ENCODE measurements around the gene NR5A2.

Gene NR5A2

DNA sequence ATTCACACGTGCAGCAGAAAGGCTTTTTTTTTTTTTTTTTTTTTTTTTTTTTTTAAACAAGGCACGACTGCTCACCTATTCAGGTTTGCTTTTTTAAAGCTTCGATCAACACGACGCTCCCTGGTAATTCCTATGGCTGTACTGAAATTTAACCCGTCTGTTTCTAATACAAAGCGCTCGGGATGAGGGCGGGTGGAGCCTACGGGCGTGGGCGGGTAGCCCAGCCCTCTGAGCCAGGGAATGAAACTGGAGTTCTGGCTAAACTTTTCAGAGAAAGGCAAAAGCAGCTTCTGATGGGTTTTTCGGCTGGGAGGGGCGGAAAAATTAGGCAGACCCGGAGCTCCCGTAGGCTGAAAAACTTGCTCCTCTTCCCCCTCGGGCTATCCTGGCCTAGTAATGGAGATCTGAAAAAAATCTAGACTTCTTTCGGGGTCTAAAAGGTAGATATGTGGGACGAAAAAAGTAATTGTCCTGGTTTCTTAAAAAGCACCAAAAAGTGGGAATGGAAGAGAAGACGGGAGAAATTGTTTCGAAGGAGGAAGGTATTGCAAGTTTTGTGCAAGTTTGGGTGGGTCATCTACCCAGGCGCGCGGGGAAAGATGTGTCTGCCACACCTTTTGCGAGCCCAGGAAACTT is 7.4 kb downstream of the NR5A2 start:
- DNase-seq (ENCODE audit: extremely low read depth, low read depth): no peak
- TF ChIP-seq, protein P1, sequence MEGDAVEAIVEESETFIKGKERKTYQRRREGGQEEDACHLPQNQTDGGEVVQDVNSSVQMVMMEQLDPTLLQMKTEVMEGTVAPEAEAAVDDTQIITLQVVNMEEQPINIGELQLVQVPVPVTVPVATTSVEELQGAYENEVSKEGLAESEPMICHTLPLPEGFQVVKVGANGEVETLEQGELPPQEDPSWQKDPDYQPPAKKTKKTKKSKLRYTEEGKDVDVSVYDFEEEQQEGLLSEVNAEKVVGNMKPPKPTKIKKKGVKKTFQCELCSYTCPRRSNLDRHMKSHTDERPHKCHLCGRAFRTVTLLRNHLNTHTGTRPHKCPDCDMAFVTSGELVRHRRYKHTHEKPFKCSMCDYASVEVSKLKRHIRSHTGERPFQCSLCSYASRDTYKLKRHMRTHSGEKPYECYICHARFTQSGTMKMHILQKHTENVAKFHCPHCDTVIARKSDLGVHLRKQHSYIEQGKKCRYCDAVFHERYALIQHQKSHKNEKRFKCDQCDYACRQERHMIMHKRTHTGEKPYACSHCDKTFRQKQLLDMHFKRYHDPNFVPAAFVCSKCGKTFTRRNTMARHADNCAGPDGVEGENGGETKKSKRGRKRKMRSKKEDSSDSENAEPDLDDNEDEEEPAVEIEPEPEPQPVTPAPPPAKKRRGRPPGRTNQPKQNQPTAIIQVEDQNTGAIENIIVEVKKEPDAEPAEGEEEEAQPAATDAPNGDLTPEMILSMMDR (IDR thresholded peaks at IDR 0.05; ENCODE audit: low read depth, low read length, missing control alignments): no peak
- 0 out of 2 replicates have a peak overlapping the region, but pooled peaks have one; percentile 0 for H3K4me3 ChIP-seq (replicated peaks; ENCODE audit: low read depth, low read length)

DNA sequence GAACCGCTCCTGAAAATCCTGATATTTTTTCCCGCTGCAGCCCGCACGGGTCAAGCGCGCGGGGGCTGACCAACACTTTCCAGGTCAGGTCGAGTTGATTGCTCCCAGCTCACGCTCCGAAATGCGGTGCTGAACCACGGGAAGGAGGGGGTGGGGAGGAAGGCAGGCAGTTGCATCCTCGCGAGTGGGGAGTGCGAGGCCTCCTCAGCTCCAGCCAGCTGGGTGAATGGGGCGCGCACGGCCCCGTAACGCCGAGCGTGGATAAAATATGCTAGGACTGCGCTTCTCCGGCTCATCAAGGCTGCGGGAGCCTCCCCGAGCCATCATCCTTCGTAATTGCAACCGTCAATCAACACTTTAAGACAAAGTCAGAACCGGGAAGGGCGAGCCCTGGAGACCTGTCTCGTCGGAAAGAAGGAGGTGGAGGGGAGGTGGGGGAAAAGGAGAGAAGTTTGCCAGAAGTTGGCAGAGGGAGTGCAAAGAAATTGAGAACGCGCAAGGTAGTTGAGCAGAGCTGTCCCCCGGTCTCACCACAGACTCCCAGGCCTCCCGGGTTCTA is 8.0 kb downstream of the NR5A2 start:
- DNase-seq (ENCODE audit: extremely low read depth, low read depth): no peak
- H3K4me3 ChIP-seq (replicated peaks; ENCODE audit: low read depth, low read length): no peak overlapping the region
- TF ChIP-seq, protein P1 (IDR thresholded peaks at IDR 0.05; ENCODE audit: low read depth, low read length, missing control alignments): no peak

DNA sequence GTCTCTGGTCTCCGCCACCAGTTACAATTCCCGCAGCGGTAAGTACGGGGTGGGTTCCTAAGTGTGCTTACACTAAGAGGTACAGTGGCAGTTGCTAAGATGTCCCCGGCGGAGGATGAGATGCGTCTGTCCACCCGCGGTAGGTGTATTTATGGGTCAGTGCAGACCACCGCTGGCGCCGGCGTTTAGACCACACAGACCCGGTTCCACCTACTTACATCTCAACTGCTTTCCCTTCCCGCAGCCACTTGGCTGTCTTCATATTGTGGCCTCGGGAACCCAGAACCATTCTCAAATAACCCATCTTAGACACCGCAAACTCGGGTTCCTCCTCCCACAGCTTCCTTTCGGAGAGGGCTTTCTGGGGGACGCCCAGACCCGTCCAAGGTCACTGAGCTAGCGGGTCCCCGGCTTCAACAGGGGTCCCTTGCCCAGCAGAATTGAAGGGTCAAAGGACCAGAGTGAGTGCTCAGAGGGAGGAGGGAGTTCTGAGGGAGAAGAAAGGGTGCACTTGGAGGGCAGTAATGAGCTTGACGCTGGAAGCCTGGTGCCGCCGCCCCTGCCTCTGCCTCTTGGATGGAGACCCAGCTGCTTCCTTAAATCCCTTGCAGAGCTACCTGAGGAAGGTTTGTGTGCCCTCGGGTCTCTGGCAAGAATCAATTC is 8.6 kb downstream of the NR5A2 start:
- no peak for DNase-seq (ENCODE audit: extremely low read depth, low read depth)
- TF ChIP-seq, protein P1 (IDR thresholded peaks at IDR 0.05; ENCODE audit: low read depth, low read length, missing control alignments): no peak
- no peak overlapping the region for H3K4me3 ChIP-seq (replicated peaks; ENCODE audit: low read depth, low read length)

DNA sequence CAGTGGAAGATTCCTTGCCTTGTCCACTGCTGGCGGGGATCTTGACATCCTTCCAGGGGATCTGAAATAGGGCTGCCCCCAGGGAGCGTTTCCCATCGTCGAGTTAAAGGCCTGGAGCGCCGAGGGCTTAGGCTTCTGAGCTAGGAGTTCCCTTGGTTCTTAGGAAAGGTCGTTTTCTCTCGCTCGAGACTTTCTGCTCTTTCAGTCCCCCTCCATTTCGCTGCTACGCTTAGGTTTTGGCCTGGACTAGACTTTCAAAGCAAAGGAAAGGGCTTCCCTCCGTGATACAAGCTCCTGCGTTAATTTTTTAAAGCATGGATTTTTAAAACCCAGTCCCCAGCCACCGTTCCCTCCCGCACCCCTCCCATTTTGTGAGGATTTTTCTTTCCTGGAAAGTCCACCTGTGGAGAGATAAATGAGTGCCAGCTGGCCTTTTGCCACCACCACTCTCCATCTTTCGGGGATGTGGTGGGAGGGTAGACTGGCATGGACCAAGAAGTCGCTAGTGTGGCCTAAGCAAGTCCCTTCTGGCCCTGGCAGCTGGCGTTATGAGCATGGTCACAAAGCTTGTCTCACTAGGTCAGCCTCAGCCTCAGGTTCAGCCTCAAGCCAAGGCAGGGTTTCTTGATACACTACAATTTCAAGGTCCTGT is 9.2 kb downstream of the NR5A2 start:
- H3K4me3 ChIP-seq (replicated peaks; ENCODE audit: low read depth, low read length): no peak overlapping the region
- DNase-seq (ENCODE audit: extremely low read depth, low read depth): no peak
- TF ChIP-seq, protein P1 (IDR thresholded peaks at IDR 0.05; ENCODE audit: low read depth, low read length, missing control alignments): no peak

DNA sequence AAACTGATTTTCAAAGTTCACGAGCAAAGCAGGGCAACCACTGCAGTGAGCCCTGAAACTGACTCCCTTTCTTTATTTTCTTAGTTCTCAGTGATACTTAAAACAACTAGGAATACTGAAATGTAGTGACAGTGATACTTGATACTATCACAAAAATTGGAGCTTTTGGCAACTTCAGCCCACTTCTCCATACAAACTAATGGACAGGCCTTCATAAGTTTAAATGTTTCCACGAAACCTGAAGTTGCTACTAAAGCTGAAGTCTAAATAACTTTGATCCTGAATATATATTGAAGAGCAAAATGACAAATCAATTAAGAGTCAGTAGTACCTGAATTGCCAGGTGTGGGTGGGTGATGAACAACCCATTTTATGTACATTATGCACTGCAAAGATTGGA is 10.0 kb downstream of the NR5A2 start:
- no peak for DNase-seq (ENCODE audit: extremely low read depth, low read depth)
- TF ChIP-seq, protein P1 (IDR thresholded peaks at IDR 0.05; ENCODE audit: low read depth, low read length, missing control alignments): no peak
- no peak overlapping the region for H3K4me3 ChIP-seq (replicated peaks; ENCODE audit: low read depth, low read length)

DNA sequence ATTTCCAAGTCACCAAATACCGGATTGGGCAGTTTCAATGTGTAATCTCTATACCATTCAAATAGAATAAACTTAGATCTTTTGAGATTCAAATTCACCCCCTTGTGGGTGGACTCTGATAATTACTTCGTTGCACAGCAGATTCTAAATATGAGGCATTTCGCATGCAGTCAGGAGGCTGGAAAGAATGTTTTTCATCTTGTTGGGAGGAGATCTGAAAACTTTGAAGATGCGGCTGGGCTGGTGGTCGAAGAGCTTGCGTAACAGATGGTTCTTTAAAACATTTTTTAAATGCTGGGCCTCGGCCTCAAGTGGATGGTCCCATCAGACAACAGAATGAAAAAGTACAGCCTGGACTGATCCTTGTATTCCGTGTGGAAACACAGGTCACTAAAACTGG is 10.4 kb downstream of the NR5A2 start:
- H3K4me3 ChIP-seq (replicated peaks; ENCODE audit: low read depth, low read length): no peak overlapping the region
- TF ChIP-seq, protein P1 (IDR thresholded peaks at IDR 0.05; ENCODE audit: low read depth, low read length, missing control alignments): no peak
- DNase-seq (ENCODE audit: extremely low read depth, low read depth): no peak

Measured in HFF-Myc (cell line).